Embryonic facial prominence (tissue), 1 donor: Measurements from ENCODE around the gene ERC1.
"Not testable (repeated sequence)": the region's sequence is repeated elsewhere in the genome, so short reads cannot be mapped to it uniquely, and the experiment has no call there.

Source experiments
- DNase-seq: peaks from one replicate; pipeline ENCODE4 v3.0.0-alpha.2; 2016; ENCODE audit errors: extremely low spot score

ERC1 gene

DNA sequence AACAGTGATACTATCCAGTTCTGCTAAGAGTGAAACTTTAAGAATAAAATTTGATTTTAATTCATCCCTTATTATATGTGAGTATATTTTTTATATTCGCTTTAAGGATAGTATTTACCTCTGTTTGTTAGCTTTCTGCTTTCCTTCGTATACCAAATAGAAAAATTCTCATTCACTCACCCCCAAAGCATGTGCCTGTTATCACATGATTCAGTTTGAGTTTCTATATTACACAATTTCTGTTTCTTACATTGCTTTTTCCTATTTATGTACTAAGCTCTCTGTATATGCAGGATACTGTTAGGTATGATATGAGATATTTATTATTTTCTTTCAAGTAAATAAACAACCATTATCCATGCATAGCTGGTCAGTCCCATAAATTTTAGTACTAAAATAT is 328.2 kb downstream of the ERC1 start:
- DNase-seq = no peak

DNA sequence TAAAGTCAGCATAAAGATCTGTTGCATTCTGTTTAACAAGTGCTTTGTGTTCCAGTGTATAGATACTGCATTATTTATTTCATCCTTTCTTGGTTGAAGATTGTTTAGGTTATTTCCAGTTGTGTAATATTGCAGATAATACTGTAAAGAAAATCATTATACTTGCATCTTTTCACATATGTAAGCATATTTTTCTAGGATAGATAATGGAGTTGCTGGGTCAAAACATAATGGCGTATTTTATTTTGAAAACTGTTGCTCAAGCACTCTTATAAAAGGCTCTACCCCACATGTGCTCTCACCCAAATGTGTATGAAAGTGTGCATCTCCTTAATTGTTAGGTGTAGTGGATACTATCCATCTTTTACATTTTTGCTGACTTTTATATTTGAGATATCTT is 329.0 kb downstream of the ERC1 start:
- DNase-seq = no peak

DNA sequence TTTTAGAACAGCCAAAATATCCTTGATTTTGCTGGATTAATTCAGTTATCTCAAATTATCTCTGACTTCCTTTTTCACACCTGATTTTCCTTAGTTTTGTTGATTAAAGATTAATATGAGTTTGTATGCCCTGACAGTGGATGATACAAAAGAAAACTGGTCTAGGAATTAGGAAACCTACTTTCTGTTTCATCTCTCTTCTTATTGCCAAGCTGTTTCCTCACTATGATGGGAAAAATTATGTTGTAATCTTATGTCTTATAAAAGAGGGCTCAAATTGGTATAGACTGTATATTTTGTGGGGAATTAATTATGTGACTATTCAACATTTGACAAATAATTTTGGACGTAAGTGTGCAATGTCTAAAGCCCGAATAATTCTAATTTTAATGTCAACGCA is 331.8 kb downstream of the ERC1 start:
- no peak for DNase-seq

DNA sequence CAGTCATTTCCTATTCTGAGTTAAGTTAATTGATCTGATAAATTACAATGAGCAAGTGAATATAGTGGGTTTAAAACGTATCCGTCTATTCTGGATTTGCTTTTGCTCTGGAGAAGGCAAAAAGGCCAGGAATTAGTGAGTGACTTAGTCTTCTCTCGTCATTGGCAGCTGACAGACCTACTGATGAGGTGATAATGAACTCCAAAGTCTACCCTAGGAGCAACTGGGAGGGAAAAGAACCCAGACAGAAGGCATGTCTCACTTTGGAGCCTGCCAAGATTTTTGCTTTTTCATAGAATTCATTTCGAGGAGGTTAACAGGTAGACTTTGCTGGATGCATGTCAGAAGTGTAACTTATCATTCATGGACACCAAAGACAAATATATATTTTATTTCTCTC is 333.1 kb downstream of the ERC1 start:
- no peak for DNase-seq

DNA sequence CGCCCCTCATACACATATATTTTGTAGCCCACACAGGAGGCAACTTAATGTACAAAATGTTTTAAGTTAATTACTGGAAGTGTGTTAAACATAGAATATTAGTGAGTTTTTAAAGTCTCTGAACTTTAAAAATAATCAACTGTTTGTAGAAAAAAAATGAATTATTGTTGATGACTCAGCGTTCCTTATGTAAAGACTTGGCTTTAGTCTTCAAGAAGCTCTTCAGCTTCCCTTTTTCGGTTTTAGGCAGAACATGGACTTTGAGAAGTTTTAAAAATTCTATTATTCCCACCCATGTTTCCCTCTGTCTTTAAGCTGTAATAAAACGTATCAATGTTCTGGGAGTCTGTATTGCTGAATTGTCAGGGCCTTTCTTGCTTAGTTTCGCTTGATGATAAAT is 333.9 kb downstream of the ERC1 start:
- DNase-seq = no peak

DNA sequence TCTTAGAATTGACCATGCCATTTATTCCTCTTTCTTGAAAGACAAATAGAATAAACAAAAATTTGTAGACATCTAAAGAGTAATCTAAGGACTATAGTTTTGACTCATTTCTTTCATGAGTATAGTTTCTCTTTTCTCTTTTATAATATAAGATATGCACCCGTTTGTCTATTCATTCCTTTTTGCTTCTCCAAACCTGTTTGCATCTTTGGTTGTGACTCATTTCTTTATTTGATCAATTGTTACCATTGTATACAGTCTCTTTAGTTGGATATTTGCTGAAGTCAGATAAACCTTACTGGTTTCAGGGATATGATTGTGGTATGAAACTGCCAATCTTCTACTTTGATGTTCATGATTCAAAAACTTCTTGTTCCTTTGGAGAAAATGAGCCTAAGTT is 334.6 kb downstream of the ERC1 start:
- no peak for DNase-seq

DNA sequence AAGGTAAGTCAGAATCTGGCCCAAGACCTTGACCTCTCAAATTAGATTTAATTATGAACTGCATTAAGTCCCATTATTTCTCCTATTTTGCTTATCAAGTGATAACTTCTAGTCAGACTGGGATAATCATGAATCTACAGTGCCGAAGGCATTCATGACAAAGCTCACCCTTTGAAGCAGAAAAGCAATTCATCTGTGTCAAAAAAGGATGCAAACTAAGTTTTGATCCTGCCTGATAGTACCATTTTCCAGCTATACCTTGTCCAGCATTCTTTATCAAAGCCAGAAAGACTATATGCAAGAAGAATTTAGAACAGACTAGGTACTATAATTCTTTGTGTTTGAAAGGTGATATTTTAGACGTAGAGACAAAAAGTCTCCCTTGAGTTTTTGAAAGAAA is 335.2 kb downstream of the ERC1 start:
- DNase-seq = no peak

DNA sequence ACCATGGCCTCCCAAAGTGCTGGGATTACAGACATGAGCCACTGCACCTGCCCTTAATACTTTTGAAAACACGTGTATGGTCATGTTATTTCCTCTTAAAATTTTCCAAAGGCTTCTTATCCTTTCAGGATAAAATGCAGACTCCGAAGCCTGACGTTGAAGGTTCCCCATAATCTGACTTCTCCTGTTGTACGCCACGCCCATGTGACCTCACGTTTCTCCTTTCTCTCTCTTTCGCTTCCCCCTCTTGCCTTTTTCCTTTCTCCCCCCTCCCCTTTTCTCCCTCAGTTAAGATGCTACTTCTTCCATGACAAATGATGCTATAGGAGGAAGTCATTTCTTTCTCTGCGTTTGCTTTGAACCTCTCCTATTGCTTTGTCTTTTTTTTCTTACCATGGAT is 337.4 kb downstream of the ERC1 start:
- DNase-seq = no peak

DNA sequence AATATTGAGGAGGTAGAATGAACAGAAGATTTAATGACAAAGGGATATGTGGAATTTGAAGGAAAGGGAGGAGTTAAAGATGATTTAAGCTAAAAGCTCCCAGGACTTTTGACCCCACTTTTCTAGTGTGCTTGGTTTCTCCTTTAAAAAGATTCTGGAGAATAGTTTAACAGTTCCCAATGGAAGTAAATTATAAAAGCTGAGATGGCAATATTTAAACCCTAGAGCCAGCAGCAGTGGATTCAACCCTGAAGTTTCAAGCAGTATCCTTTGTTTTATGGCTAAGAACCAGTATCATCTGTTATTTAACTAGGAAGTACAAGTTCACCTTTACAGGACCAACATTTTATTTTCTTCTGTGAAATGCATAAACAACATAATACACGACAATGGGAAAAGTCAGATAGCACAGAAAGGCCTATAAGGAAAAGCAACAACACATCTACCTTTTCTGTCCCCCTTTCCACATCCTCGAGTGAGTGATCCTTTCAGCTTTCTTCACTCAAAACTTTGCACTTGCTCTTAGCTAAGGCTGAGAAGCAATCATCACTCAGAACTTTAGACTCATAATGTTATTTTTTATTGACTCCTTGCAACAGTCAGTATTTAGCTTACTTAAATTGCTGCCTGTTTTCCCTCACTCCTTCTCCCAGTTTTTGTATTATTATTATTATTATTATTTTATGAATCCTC is 338.9 kb downstream of the ERC1 start:
- no peak for DNase-seq

DNA sequence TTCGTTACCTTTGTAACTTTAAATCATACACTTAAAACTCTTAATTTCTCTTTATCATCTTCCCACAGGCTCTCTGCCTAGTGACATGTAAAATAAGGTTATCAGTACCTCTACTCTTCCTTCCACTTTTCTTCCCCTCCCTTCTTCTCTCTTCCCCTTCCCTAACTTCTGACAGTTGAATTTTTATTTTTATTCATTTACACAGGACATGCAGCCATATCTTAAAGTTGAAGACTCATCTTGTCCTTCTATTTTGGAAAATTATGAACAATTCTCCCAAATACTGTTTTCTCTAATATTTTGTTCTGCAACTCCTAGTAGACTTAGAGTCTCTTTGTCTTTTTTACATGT is 339.4 kb downstream of the ERC1 start:
- no peak for DNase-seq

DNA sequence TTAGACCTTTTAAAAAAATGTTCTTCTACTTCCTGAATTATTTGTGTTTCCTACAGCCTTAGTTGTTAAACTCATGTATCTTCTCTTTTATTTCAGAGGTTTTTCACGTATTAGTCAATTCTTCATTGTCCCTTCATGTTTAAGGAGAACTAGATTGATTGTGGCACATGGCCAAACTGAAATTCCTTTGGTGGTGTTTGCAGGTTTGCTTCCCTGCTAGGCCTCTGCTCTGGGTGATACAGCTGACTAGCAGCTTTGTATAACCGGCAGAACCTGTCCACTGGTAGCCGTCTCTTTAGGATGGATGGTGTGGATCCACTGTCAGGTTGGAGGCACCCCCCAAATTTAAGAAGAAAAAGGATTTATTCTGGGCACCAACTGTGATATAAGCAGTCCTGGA is 341.3 kb downstream of the ERC1 start:
- DNase-seq = no peak

DNA sequence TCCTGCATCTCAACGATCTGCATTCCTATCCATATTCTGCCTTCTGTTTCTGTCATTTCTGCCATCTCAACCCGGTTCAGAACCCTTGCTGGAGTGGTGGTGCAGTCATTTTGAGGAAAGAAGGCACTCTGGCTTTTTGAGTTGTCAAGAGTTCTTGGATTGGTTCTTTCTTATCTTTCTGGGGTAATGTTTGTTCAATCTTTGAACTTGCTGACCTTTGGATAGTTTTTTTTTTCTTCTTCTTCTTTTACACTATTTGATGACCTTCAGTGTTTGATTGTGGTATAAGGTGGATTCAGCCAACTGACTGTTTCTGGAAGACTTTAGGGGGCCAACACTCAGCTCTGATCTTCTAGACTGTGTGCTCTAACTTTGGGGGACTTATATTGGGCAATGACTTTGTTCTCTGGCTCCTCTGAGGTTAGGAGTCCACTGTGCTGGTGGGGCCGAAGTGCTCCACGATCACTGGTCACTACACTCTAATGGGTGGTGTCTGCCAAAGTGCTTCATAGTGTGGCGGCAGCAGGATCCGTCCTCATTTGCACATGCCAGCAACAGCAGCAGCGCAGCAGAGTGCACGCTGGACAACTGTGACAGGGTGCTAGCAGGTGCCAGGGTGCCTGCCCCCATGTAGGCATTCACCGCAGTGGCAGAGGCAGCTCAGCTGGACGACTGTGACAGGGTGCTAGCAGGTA is 347.6 kb downstream of the ERC1 start:
- no peak for DNase-seq

DNA sequence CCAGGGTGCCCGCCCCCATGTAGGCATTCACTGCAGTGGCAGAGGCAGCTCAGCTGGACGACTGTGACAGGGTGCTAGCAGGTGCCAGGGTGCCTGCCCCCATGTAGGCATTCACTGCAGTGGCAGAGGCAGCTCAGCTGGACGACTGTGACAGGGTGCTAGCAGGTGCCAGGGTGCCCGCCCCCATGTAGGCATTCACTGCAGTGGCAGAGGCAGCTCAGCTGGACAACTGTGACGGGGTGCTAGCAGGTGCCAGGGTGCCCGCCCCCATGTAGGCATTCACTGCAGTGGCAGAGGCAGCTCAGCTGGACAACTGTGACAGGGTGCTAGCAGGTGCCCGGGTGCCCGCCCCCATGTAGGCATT is 348.1 kb downstream of the ERC1 start:
- not testable (repeated sequence) for DNase-seq

DNA sequence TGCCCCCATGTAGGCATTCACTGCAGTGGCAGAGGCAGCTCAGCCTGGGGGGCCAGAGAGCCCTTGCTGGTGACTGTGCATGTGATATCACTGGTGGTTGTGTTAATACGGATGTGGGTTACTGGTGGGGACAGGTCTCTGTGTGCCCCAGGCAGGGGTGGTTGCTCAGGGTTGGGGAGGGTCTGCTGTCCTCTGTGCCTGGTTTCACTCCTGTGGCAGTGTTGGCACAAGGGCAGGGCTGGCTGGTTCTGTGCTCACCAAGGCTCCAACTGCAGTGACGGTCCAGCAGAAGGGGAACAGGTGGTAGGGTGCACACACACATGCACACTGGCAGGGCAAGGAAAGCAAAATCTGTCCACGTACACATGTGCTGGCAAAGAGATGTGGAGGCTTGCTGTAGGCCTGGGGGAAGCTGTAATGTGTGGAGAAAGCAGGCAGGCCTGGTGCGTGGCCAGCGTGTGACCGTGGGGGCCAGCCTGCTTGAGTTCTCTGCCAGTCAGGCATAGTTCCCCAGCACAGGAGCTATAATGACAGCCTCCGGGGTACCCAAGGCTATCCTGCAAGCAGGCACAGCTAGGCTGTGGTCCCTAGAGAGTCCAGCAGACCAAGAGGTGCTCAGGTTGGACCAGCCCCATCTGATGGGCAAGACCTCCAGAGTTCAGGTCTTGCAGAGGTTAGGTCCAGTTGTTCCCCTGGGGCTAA is 348.7 kb downstream of the ERC1 start:
- DNase-seq = no peak

DNA sequence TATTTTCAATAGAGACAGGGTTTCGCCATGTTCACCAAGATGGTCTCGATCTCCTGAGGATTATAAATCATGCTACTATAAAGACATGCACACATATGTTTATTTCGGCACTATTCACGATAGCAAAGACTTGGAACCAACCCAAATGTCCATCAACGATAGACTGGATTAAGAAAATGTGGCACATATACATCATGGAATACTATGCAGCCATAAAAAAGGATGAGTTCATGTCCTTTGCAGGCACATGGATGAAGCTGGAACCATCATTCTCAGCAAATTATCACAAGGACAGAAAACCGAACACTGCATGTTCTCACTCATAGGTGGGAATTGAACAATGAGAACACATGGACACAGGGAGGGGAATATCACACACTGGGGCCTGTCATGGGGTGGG is 350.2 kb downstream of the ERC1 start:
- not testable (repeated sequence) for DNase-seq

DNA sequence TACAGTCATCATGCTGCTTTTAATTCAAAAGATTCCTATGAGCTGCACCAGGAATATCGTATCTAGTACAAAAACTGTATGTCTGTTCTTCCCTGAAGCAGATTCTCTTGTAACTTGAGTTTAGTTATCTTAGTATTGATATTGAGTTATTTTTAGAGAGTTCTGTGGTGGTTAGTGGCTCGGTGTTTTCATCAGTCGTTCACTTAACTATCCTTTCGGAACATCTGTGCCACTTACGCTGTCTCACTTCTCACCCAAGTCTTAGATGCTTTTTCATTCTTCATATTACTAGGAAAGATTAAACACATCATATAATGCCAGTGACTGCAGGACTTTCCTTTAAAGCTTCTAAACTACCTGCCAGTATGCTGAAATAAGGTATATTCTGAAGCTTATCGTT is 352.4 kb downstream of the ERC1 start:
- no peak for DNase-seq

DNA sequence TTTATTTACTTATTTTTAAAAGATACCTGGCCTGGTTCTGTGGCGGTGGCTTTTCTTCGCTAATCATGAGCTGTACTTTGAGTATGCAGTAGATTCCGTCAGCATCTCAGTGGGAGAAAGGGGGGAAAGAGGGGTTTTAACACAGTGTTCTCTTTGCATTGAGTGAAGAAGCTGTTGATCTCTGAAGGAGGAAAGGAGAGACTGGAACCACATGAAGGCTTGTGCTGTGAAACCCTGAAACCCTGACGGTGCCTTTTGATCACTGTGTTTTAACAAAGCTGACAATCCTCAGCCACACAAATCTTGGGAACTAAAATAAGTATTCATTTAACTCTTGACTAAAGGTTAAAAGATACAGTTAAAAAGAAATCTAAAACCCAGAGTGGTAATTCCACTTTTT is 353.2 kb downstream of the ERC1 start:
- no peak for DNase-seq

DNA sequence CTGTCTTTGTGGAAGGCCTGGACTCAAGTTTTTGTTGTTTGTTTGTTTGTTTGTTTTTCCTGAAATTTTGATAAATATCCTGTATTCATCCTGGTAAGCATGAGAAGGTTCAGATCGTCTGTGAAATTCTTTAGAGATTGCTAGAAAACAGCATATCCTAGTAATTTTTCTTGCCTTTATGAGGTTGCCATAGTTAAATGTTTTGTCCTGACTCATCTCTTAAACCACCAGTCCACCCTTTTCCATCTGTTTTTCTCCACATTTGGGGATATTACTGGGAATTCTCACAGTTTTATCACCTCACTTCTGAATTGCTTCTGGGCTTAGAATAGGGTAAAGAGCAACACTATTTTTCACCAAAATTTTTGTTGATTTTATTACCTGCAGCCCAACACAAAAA is 355.1 kb downstream of the ERC1 start:
- DNase-seq = no peak

DNA sequence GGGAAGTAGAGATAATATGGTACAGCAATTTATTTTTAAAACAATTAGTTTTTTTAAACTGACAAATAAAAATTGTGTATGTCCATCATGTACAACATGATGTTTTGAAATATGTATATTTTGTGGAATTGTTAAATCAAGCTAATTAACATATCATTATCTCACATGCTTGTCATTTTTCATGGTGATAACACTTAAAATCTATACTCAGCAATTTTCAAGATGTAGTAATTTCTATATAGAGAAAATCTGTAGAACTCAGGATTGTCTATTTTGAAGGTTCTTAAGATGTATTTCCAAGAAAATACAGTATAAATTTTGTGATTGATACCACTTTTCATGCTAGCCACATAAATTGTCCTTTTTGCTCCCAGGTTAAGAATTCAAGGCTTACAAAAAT is 356.3 kb downstream of the ERC1 start:
- no peak for DNase-seq

DNA sequence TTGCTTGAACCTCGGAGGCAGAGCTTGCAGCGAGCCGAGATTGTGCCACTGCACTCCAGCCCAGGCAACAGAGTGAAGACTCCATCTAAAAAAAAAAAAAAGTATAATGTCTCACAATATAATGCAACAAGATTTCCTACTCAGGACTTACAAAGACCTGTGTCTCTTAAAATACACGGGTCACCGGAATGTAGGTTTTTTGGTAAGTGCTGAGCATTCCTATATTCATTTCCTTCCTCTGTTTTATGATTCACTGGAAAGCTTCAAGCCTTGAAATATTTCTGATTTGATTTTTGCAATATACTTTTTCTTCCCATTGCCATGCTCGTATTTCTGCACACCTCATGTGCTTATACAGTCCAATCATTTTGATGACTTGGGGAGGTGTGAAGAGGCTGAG is 357.6 kb downstream of the ERC1 start:
- no peak for DNase-seq

DNA sequence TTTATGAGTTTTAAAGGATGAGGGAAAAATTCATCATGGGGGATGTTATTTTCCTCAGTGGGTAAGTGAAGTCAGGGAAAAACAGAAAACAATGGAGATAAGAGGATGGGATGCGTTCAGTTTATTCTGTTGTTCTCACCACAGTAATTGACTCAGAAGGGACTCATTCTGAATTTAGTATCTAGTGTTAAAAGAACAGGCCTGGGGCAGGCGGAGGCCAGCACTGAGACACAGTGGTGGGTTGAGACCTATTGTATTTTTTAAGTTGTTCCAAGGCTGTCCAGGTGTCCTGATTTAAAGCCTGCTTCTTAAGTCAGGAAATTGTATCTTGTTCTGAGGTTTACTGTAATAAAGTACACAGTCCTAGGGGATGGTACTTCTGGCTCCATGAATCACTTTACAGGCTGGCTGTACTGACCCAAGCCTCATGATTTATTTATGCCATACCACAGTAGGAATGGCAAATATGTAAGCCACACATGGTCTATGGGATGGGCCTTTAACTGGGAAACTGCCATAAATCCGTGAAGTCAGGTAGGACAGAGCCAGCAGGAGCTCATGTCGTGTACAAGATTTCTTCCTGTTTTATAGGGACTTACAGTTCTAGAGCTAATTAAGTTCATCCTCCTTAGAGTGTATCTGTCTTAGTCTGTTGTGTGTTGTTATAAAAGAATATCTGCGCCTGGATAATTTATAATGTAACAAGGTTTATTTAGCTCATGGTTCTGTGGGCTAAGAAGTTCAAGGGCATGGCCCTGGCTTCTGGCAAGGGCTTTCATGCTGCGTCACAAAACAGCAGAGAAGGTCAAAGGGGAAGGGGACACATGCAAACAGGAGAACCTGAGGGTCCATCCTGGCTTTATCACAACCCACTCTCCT is 359.3 kb downstream of the ERC1 start:
- DNase-seq = no peak

DNA sequence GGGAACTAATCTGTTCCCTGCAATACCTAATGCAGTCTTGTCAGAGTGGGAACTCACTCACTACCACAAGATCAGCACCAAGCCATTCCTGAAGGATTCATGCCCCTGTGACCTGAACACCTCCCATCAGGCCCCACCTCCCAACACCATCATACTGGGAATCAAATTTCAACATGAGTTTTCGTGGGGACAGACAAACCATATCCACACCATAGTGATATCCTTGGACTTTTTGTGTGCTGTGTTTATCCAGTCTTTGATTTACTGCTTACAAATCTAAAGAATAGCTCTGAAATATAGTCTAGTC is 359.9 kb downstream of the ERC1 start:
- DNase-seq = no peak

DNA sequence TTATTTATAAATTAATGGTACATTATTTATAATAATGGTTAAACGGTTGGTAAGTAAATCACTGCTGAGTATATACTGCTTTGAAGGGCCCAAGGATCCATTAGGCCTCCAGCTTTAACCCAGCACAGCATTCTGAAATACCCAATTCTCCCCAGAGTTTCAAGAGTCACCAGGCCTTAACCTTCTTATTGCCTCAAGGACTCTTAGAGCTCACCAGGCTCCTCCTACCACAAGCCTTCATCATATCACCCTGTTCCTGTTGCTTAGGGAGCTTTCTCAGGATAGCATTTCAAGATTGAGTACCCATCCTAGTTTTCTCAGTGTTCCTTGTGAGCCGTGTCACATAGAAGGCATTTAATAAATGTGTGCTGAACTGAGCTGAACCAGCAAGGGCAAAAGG is 360.9 kb downstream of the ERC1 start:
- DNase-seq = no peak
